Trophoblast cell (in vitro differentiated cells and primary cell): ENCODE data around the gene SERINC2.

Experiments
- DNase-seq, 2 donors: peaks; one replicate each; pipeline ENCODE4 v3.0.0-alpha.2; 2016
- H2AFZ ChIP-seq: 2 replicates; pipeline ENCODE4 v1.6.1; 2013; ENCODE audit warnings: low read length, moderate library complexity, mild to moderate bottlenecking; ENCODE audit not compliant: insufficient read depth, poor library complexity
- H2AK5ac ChIP-seq: 2 replicates; pipeline ENCODE4 v1.6.1; 2013; ENCODE audit warnings: mild to moderate bottlenecking, low read length
- H2BK120ac ChIP-seq: 2 replicates; pipeline ENCODE4 v1.6.1; 2013; ENCODE audit warnings: low read length, mild to moderate bottlenecking, moderate library complexity; ENCODE audit not compliant: insufficient read depth, poor library complexity
- H2BK12ac ChIP-seq: 2 replicates; pipeline ENCODE4 v1.6.1; 2013; ENCODE audit warnings: mild to moderate bottlenecking, low read length, moderate library complexity
- H2BK5ac ChIP-seq: 2 replicates; pipeline ENCODE4 v1.6.1; 2013; ENCODE audit warnings: low read length, low read depth, moderate library complexity, mild to moderate bottlenecking; ENCODE audit not compliant: poor library complexity
- H3K14ac ChIP-seq: 2 replicates; pipeline ENCODE4 v1.6.1; 2013; ENCODE audit warnings: mild to moderate bottlenecking, low read length
- H3K18ac ChIP-seq: 2 replicates; pipeline ENCODE4 v1.6.1; 2013; ENCODE audit warnings: mild to moderate bottlenecking, low read length
- H3K23ac ChIP-seq: 2 replicates; pipeline ENCODE4 v1.6.1; 2013; ENCODE audit warnings: low read length
- H3K27ac ChIP-seq: 2 replicates; pipeline ENCODE4 v1.5.1; 2013; ENCODE audit warnings: low read depth, mild to moderate bottlenecking, inconsistent platforms, low read length, moderate library complexity
- H3K27me3 ChIP-seq: 2 replicates; pipeline ENCODE4 v1.6.1; 2013; ENCODE audit warnings: inconsistent platforms, mild to moderate bottlenecking, low read length, moderate library complexity; ENCODE audit not compliant: insufficient read depth
- H3K36me3 ChIP-seq, 2 experiments: 1 replicate in 1 of 2; 2 replicates in 1 of 2; pipeline ENCODE4 v1.6.1; 2013; ENCODE audit warnings: low read length in 2 of 2, mild to moderate bottlenecking in 2 of 2, moderate library complexity in 1 of 2; ENCODE audit not compliant: insufficient read depth in 2 of 2, control insufficient read depth in 1 of 2
- H3K4ac ChIP-seq: 2 replicates; pipeline ENCODE4 v1.6.1; 2013; ENCODE audit warnings: low read depth, mild to moderate bottlenecking, low read length, moderate library complexity
- H3K4me1 ChIP-seq, 2 experiments: 1 replicate in 1 of 2; 2 replicates in 1 of 2; pipeline ENCODE4 v1.6.1; 2013; ENCODE audit warnings: low read length in 2 of 2, mild to moderate bottlenecking in 2 of 2, moderate library complexity in 1 of 2; ENCODE audit not compliant: insufficient read depth in 2 of 2, control insufficient read depth in 1 of 2
- H3K4me2 ChIP-seq: 2 replicates; pipeline ENCODE4 v1.6.1; 2013; ENCODE audit warnings: inconsistent platforms, mild to moderate bottlenecking, low read length, moderate library complexity
- H3K4me3 ChIP-seq: 2 replicates; pipeline ENCODE4 v1.5.1; 2013; ENCODE audit warnings: mild to moderate bottlenecking, low read depth, low read length, inconsistent platforms
- H3K79me1 ChIP-seq: one replicate; pipeline ENCODE4 v1.6.1; 2013; ENCODE audit warnings: low read length
- H3K79me2 ChIP-seq: 2 replicates; pipeline ENCODE4 v1.6.1; 2013; ENCODE audit warnings: low read length, mild to moderate bottlenecking; ENCODE audit not compliant: control insufficient read depth, insufficient read depth, poor library complexity
- H3K9ac ChIP-seq: 2 replicates; pipeline ENCODE4 v1.6.1; 2013; ENCODE audit warnings: mild to moderate bottlenecking, low read length
- H3K9me3 ChIP-seq: 2 replicates; pipeline ENCODE4 v1.6.1; 2013; ENCODE audit warnings: low read depth, mild to moderate bottlenecking, control low read depth, inconsistent platforms, low read length; ENCODE audit not compliant: insufficient read depth
- H4K12ac ChIP-seq: 2 replicates; pipeline ENCODE4 v1.6.1; 2013; ENCODE audit warnings: low read depth, mild to moderate bottlenecking, low read length, moderate library complexity
- H4K8ac ChIP-seq: 2 replicates; pipeline ENCODE4 v1.6.1; 2013; ENCODE audit warnings: low read depth, mild to moderate bottlenecking, low read length, moderate library complexity
- H4K91ac ChIP-seq: one replicate; pipeline ENCODE4 v1.6.1; 2013; ENCODE audit warnings: low read depth, mild to moderate bottlenecking, low read length, moderate library complexity
- WGBS: extraction: QIAGEN DNeasy Blood & Tissue Kit; methylation state at CpG from one replicate; pipeline ENCODE4 v1.1.7; 2013; ENCODE audit warnings: missing lambda C conversion rate; ENCODE audit not compliant: insufficient read length, insufficient coverage; ENCODE audit errors: extremely low coverage; 5-methylcytosine and 5-hydroxymethylcytosine counted together

Gene SERINC2

DNA sequence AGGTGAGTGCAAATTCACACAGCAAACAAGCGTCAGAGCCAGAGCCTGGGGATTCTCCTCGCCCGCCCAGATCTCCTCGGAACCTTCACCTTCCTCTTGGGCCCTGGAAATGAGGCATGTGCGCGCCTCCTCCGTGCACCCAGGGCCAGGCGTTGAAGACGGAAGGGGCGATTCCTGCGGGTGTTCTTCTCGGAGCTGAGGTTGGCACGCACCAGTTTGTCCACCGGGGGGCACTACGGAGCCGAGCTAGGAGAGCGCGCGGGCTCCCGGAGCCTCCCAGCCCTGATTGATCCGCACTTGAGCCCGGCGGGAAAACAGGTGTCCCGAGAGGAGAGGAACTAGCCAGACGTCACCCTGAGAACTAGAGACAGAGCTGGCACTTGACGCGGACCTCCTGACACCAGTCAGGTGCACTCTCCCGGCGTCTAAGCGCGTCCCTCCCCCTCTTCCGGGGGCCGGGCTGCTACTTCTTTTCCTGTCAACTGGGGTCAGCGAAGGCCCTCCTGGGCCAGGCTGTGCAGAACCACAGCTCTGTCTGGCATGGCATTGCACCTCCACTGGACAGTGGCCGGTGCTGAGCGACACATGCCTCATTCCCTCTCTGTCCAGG is 18.3 kb upstream of the SERINC2 start:
- Histone ChIP-seq H3K4me1 (peaks cover 11 to 20% of the 10 kb centered on the region in 2 experiments), H3K4ac (no peak overlapping the region), H4K8ac (peak overlapping the region; percentile 59), H3K14ac (peak overlapping the region; percentile 31), H4K12ac (no peak overlapping the region), H3K23ac (no peak overlapping the region), H3K27ac (no peak overlapping the region), H3K27me3 (no peaks in the 10 kb centered on the region), H2AK5ac (no peak overlapping the region), H4K91ac (no peak overlapping the region), H3K36me3 (no peaks in the 10 kb centered on the region), H3K9ac (no peak overlapping the region), H3K18ac (no peak overlapping the region), H2BK5ac (no peak overlapping the region), H2AFZ (peak overlapping the region; percentile 67), H2BK12ac (peak overlapping the region; percentile 41), H3K79me1 (peaks cover 2% of the 10 kb centered on the region), H3K9me3 (no peaks in the 10 kb centered on the region), H3K4me3 (no peak overlapping the region), H3K4me2 (peak overlapping the region; percentile 70), H2BK120ac (no peak overlapping the region), H3K79me2 (no peaks in the 10 kb centered on the region)
- no CpG with 5 or more reads among the region's 36 CpGs for WGBS
- peak; percentile 85 to 97 for DNase-seq

DNA sequence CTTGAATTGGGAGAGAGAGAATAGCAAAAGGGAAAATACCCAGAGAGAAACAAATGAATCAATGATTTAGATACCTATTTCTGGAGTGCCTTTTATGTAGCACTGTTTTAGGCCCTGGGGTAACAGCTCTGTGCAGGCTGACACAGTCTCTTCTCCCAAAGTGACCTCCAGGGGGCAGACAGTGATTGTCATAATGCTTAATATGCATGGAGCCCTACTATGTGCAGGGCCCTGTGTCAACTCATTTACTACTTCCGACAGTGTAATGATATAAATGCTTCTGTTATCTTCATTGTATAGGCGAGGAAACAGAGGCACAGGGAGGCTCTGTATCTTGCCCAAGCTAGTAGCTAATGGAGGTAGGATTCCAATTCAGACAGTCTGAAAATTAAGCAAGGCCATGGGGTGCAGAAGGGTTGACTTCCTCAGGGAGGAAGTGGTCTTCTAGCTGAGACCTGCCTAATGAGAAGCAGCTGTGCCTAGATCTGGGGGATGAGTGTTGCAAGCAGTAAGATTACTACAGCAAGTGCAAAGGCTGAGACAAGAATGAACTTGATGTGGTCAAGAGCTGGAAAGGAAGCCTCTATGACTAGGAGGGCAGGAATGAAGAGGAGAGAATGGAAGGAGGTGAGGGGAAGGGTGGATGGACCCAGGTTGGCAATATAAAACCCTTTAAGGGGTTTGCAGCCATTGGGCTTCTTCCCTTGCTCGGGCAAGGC is 16.2 kb upstream of the SERINC2 start:
- Histone ChIP-seq H3K18ac (no peak overlapping the region), H3K23ac (no peak overlapping the region), H4K12ac (no peak overlapping the region), H3K4me2 (no peak overlapping the region), H3K9me3 (no peaks in the 10 kb centered on the region), H3K9ac (no peak overlapping the region), H4K8ac (no peak overlapping the region), H2BK120ac (no peak overlapping the region), H3K27ac (no peak overlapping the region), H2AK5ac (no peak overlapping the region), H4K91ac (no peak overlapping the region), H3K4me1 (peaks cover 9 to 11% of the 10 kb centered on the region in 2 experiments), H3K36me3 (no peaks in the 10 kb centered on the region), H2BK5ac (no peak overlapping the region), H2BK12ac (no peak overlapping the region), H3K14ac (no peak overlapping the region), H3K27me3 (no peaks in the 10 kb centered on the region), H3K79me2 (no peaks in the 10 kb centered on the region), H2AFZ (no peak overlapping the region), H3K4ac (no peak overlapping the region), H3K79me1 (no peaks in the 10 kb centered on the region), H3K4me3 (no peak overlapping the region)
- DNase-seq: peak in 1 of 2 donors; percentile 49
- no CpG with 5 or more reads among the region's 3 CpGs for WGBS

DNA sequence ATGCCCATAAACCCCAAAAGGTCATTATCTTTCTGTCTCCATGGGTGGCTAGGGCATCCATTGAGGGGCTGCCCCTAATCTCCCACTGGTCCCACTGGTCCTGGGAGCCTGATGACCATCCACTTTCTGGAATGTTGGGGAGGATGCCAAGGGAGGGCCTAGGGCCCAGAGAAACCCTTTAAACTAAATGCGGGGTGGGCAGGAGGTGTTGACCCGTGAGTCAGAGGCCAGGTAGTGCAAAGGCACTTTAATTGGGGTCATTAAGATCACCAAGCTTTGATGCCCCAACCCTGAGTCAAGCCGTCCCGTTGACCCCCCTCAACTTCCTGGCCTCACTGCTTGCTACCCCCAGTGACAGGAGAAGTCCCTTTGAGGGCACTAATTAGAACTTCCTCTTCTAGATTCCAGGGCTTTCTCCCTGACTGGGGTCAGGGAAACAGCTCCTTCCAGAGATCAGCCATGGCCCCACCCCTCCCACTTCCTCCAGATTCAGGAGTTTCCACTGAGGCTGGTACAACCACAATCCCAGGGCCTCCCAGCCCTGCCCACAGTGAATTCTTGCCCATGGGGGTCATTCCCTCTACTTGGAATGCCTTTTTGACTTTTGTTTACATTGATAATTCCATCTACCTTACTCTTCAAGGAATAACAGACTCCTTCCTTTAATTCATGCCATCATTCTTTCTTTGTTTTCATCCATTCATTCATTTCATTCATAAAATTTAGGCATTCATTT is 15.5 kb upstream of the SERINC2 start:
- H3K36me3 ChIP-seq: no peaks in the 10 kb centered on the region
- H3K4me2 ChIP-seq: no peak overlapping the region
- H3K18ac ChIP-seq: no peak overlapping the region
- no peak overlapping the region for H3K14ac ChIP-seq
- no peaks in the 10 kb centered on the region for H3K79me2 ChIP-seq
- peaks cover 9 to 11% of the 10 kb centered on the region in 2 experiments for H3K4me1 ChIP-seq
- WGBS: no CpG with 5 or more reads among the region's 4 CpGs
- H4K91ac ChIP-seq: no peak overlapping the region
- no peak overlapping the region for H2AK5ac ChIP-seq
- no peak overlapping the region for H4K8ac ChIP-seq
- H4K12ac ChIP-seq: no peak overlapping the region
- H3K23ac ChIP-seq: no peak overlapping the region
- no peak overlapping the region for H2BK12ac ChIP-seq
- no peak overlapping the region for H3K4ac ChIP-seq
- H2BK120ac ChIP-seq: no peak overlapping the region
- no peak overlapping the region for H3K27ac ChIP-seq
- no peak overlapping the region for H2BK5ac ChIP-seq
- no peak overlapping the region for H2AFZ ChIP-seq
- no peaks in the 10 kb centered on the region for H3K27me3 ChIP-seq
- H3K79me1 ChIP-seq: no peaks in the 10 kb centered on the region
- DNase-seq: peak in 1 of 2 donors; percentile 15
- no peaks in the 10 kb centered on the region for H3K9me3 ChIP-seq
- no peak overlapping the region for H3K4me3 ChIP-seq
- H3K9ac ChIP-seq: no peak overlapping the region

DNA sequence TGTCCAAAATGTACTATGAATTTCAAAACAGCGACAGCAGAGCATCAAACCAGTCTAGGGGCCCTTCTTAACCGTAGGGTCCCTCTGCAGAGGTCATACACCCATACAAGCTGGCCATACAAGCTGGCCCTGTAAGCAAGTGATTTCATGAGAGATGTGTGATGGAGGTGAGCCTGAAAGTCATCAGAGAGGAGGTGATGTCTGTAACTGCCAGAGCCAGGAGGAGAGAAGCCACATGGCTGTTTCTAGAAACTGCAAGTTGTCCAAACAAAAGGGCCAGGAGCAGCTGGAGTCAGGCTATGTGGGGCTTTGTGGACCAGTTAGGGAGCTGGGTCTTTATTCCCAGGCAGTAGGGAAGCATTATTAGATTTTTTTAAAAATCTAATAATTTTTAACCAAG is 14.8 kb upstream of the SERINC2 start:
- Histone ChIP-seq H3K79me2 (no peaks in the 10 kb centered on the region), H2AK5ac (no peak overlapping the region), H3K4me3 (no peak overlapping the region), H3K79me1 (no peaks in the 10 kb centered on the region), H2BK12ac (no peak overlapping the region), H3K36me3 (no peaks in the 10 kb centered on the region), H3K9me3 (no peaks in the 10 kb centered on the region), H4K91ac (no peak overlapping the region), H3K14ac (no peak overlapping the region), H3K23ac (no peak overlapping the region), H3K18ac (no peak overlapping the region), H3K9ac (no peak overlapping the region), H2BK120ac (no peak overlapping the region), H3K27me3 (no peaks in the 10 kb centered on the region), H2BK5ac (no peak overlapping the region), H3K4me1 (peaks cover 9 to 11% of the 10 kb centered on the region in 2 experiments), H4K8ac (no peak overlapping the region), H3K4ac (no peak overlapping the region), H3K4me2 (no peak overlapping the region), H3K27ac (no peak overlapping the region), H4K12ac (no peak overlapping the region), H2AFZ (no peak overlapping the region)
- no peak for DNase-seq
- no CpG with 5 or more reads among the region's 2 CpGs for WGBS
